ENCODE measurements around the gene TENT4A.

DNA sequence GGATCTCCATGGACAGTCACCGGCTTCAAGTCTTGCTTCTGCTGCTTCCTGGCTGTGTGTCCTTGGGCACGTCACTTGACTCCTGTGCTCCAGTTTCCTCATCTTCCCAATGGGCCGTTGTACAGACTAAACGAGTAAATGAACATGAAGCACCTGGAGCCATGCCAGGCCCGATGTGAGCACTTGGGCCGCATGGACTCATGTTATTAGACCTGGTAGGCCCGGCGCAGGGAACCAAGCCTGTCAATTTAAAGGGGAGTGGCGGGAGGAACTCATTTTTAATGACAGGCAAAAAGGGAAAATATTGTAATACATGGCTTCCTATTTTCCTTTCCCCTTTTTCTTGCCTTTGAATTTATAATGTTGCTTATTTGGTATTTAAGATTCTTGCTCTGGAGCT is 47.5 kb downstream of the TENT4A start:
- TF ChIP-seq, protein P1, sequence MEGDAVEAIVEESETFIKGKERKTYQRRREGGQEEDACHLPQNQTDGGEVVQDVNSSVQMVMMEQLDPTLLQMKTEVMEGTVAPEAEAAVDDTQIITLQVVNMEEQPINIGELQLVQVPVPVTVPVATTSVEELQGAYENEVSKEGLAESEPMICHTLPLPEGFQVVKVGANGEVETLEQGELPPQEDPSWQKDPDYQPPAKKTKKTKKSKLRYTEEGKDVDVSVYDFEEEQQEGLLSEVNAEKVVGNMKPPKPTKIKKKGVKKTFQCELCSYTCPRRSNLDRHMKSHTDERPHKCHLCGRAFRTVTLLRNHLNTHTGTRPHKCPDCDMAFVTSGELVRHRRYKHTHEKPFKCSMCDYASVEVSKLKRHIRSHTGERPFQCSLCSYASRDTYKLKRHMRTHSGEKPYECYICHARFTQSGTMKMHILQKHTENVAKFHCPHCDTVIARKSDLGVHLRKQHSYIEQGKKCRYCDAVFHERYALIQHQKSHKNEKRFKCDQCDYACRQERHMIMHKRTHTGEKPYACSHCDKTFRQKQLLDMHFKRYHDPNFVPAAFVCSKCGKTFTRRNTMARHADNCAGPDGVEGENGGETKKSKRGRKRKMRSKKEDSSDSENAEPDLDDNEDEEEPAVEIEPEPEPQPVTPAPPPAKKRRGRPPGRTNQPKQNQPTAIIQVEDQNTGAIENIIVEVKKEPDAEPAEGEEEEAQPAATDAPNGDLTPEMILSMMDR (IDR thresholded peaks at IDR 0.05), result no peak
- no peak for TF ChIP-seq POLR2AphosphoS5 (IDR thresholded peaks at IDR 0.05)
- no peak for TF ChIP-seq POLR2A (IDR thresholded peaks at IDR 0.05)
